Peyer's patch (tissue), 4 donors: ENCODE results near the gene PTPRK. TPM values are rescaled to one million over a fixed set of nuclear protein-coding genes. Genes with fewer than 3 reads are reported as not detected.

Experiments used
- DNase-seq, 3 donors: peaks; one replicate each; pipeline ENCODE4 v3.0.0-alpha.2; 2017 to 2019
- H3K27ac ChIP-seq, 4 donors: fragments of 200-600 bp; sonication (generic); one replicate each; pipeline ENCODE4 v1.5.1; 2016 to 2019
- H3K27me3 ChIP-seq, 2 donors: fragments of 200-600 bp; sonication (generic); one replicate each; pipeline ENCODE4 v1.5.1; 2019
- H3K36me3 ChIP-seq, 3 donors: fragments of 200-600 bp; sonication (generic); one replicate each; pipeline ENCODE4 v1.5.1; 2016 to 2019
- H3K4me1 ChIP-seq, 4 donors: fragments of 200-600 bp; sonication (generic); one replicate each; pipeline ENCODE4 v1.5.1; 2016 to 2019
- H3K4me3 ChIP-seq, 4 donors: fragments of 200-600 bp; sonication (generic); 1 replicate in 3 of 4; 2 replicates in 1 of 4; pipeline ENCODE4 v1.5.1; 2016 to 2019; ENCODE audit warnings: mild to moderate bottlenecking in 1 of 4
- H3K9me3 ChIP-seq, 4 donors: fragments of 200-600 bp; sonication (generic); one replicate each; pipeline ENCODE4 v1.5.1; 2016 to 2019; ENCODE audit warnings: mild to moderate bottlenecking in 1 of 4
- POLR2A ChIP-seq, 2 donors: fragments of 450-650 bp; IDR thresholded peaks; one replicate each; pipeline ENCODE4 v1.5.1; 2017; ENCODE audit warnings: antibody characterized with exemption in 2 of 2, mild to moderate bottlenecking in 2 of 2, moderate library complexity in 2 of 2
- total RNA-seq, 4 donors: library from RNA; depleted of rRNA; stranded (reverse); fragments of >200 nt; gene quantifications; one replicate each; pipeline ENCODE4 v1.1.0, GENCODE V29; 2016
- TF ChIP-seq, protein P1 (sequence below), 6 experiments: fragments of 450-650 bp in 4 of 6; fragments of 200-600 bp in 2 of 6; sonication (generic) in 1 of 6; IDR thresholded peaks; one replicate each; pipeline ENCODE4 v1.5.1; 2017 to 2019; ENCODE audit warnings: antibody characterized with exemption in 6 of 6, mild to moderate bottlenecking in 3 of 6, moderate library complexity in 1 of 6

PTPRK gene
- total RNA-seq, 4 donors from 2014 or later = 109 to 192 (median 153) TPM

DNA sequence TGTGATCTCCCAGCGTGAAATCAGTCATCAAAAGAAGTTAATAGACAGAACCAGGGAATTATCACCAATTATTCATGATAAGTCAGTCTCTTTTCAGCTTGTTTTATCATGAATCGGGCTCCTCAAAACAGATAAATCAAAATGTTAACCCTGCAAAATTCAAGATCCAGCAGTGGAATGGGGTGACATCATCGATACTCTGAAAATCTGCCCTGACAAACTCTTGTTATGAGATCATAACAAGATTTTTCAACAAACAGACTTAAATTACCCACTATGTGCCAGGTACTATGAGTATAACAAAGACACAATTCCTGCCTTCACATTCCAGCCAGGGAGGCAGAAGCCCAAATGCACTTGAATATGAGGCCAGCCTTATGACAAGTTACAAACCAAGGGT lies 64.4 kb downstream of the PTPRK start:
- DNase-seq = no peak
- no peaks in the 10 kb centered on the region for H3K27me3 ChIP-seq
- H3K4me3 ChIP-seq = no peak overlapping the region
- peaks cover 0 to 5% (median 0%) of the 10 kb centered on the region in 4 donors for H3K4me1 ChIP-seq
- no peaks in the 10 kb centered on the region for H3K36me3 ChIP-seq
- H3K27ac ChIP-seq = no peak overlapping the region
- TF ChIP-seq, protein P1, sequence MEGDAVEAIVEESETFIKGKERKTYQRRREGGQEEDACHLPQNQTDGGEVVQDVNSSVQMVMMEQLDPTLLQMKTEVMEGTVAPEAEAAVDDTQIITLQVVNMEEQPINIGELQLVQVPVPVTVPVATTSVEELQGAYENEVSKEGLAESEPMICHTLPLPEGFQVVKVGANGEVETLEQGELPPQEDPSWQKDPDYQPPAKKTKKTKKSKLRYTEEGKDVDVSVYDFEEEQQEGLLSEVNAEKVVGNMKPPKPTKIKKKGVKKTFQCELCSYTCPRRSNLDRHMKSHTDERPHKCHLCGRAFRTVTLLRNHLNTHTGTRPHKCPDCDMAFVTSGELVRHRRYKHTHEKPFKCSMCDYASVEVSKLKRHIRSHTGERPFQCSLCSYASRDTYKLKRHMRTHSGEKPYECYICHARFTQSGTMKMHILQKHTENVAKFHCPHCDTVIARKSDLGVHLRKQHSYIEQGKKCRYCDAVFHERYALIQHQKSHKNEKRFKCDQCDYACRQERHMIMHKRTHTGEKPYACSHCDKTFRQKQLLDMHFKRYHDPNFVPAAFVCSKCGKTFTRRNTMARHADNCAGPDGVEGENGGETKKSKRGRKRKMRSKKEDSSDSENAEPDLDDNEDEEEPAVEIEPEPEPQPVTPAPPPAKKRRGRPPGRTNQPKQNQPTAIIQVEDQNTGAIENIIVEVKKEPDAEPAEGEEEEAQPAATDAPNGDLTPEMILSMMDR (IDR thresholded peaks at IDR 0.05) = no peak
- TF ChIP-seq POLR2A (IDR thresholded peaks at IDR 0.05) = no peak
- H3K9me3 ChIP-seq = no peaks in the 10 kb centered on the region

DNA sequence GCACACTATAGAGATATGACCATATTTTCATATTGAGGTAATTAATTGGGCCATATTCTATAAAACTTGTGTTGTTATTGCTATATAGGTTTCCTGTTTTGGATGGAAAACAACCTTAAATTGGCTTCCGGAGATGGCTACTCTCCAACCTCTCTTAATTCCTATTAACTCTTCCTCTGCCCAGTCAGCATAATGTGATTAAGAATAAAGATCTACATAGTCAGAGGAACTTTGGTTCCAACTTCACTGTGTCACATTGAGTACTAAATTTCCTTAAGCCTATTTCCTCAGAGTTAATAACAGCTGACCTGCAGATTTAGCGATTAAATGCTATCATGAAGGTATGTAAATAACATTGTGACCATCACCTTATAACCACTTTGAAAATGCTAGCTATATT lies 67.7 kb downstream of the PTPRK start:
- Histone ChIP-seq H3K36me3 (no peaks in the 10 kb centered on the region), H3K4me3 (no peak overlapping the region), H3K9me3 (no peaks in the 10 kb centered on the region), H3K27ac (no peak overlapping the region), H3K27me3 (no peaks in the 10 kb centered on the region), H3K4me1 (peaks cover 0 to 5% (median 0%) of the 10 kb centered on the region in 4 donors)
- no peak for DNase-seq
- TF ChIP-seq, protein P1 (IDR thresholded peaks at IDR 0.05) = no peak
- TF ChIP-seq POLR2A (IDR thresholded peaks at IDR 0.05) = no peak

DNA sequence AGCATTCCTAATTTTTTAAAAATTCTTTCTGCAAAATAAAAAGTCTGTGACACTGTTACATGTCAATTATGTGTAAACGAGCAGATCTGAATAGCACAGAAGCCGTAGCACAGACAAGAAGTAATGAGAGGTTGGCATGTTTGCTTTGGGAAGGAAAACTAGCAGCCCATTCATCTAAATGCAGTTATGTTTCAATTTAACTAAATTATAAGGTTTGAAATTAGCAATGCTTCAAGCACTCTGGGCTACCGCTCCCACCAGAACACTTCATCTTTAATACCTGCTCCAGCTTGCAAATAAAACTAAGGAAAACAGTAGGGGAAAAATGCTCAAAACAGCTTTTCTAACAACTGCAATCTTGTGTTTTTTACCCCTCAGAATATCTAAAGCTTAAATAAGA lies 73.9 kb downstream of the PTPRK start:
- H3K27me3 ChIP-seq = no peaks in the 10 kb centered on the region
- TF ChIP-seq POLR2A (IDR thresholded peaks at IDR 0.05) = no peak
- TF ChIP-seq, protein P1 (IDR thresholded peaks at IDR 0.05) = no peak
- no peak overlapping the region for H3K4me3 ChIP-seq
- H3K9me3 ChIP-seq = no peaks in the 10 kb centered on the region
- DNase-seq = no peak
- H3K36me3 ChIP-seq = no peaks in the 10 kb centered on the region
- H3K27ac ChIP-seq = no peak overlapping the region
- H3K4me1 ChIP-seq = no peaks in the 10 kb centered on the region

DNA sequence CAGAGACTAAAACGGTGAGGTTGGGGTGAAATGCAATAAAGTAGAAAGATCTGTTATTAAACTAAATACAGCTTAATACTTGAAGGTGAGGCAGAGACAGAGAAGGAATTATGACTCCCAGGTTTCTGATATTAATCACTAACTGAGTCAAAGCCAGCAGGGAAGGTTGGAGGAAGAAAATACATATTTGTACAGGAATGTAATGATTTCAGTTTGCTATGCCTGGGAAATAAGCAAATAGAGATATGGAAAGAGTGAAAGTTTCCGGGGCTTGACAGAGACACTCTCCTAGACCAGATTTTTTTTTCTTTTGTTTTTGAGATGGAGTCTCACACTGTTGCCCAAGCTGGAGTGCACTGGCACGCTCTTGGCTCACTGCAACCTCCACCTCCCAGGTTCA lies 76.8 kb downstream of the PTPRK start:
- no peak overlapping the region for H3K4me3 ChIP-seq
- TF ChIP-seq POLR2A (IDR thresholded peaks at IDR 0.05) = no peak
- no peaks in the 10 kb centered on the region for H3K4me1 ChIP-seq
- H3K27ac ChIP-seq = no peak overlapping the region
- no peak for DNase-seq
- no peaks in the 10 kb centered on the region for H3K36me3 ChIP-seq
- no peaks in the 10 kb centered on the region for H3K27me3 ChIP-seq
- H3K9me3 ChIP-seq = no peaks in the 10 kb centered on the region

DNA sequence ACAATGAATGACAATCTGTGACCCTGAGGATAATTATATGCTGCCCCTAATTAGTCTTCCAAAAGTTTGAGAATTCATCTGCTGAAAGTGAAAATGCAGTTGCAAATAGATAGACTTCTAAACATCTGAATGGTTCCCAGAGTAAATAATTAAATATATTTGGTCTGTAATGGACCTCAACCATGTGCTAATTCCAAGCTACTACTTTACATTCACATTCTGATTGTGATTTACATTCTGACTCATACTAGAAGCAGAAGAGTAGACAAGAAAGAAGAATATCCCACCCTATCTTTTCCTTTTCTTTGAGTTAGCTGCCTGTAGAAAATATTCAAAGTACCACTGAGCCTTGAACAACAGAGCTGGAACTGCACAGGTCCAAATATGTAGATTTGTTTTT lies 80.8 kb downstream of the PTPRK start:
- Histone ChIP-seq H3K27me3 (no peaks in the 10 kb centered on the region), H3K4me3 (no peak overlapping the region), H3K4me1 (no peaks in the 10 kb centered on the region), H3K27ac (no peak overlapping the region), H3K9me3 (no peaks in the 10 kb centered on the region), H3K36me3 (no peaks in the 10 kb centered on the region)
- no peak for DNase-seq
- TF ChIP-seq POLR2A (IDR thresholded peaks at IDR 0.05) = no peak
- TF ChIP-seq, protein P1 (IDR thresholded peaks at IDR 0.05) = no peak

DNA sequence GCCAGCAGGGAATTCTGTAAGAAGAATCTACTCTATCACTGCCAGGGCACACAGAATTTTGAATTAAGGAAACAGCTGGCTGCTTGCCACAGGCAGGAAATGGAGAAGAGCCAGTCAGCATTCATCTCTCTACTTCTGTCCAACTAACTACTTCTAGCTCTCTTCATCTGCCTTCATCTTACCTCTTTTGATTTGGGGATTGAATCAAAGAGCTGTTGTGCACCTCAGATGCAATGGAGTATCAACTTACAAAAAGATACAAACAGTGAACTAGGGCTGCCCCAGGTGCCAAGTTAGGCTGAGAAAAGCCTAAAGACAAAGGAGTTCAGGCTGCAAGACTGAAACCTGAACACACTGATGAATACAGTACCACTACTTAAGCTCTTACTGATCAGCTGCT lies 82.0 kb downstream of the PTPRK start:
- H3K4me3 ChIP-seq = no peak overlapping the region
- H3K4me1 ChIP-seq = no peaks in the 10 kb centered on the region
- H3K9me3 ChIP-seq = no peaks in the 10 kb centered on the region
- no peaks in the 10 kb centered on the region for H3K27me3 ChIP-seq
- TF ChIP-seq POLR2A (IDR thresholded peaks at IDR 0.05) = no peak
- TF ChIP-seq, protein P1 (IDR thresholded peaks at IDR 0.05) = no peak
- DNase-seq = no peak
- no peak overlapping the region for H3K27ac ChIP-seq
- H3K36me3 ChIP-seq = no peaks in the 10 kb centered on the region
